Omental fat pad (tissue), 4 donors: Measurements from ENCODE around the gene ALDH7A1. TPM values are rescaled to one million over a fixed set of nuclear protein-coding genes. Genes with fewer than 3 reads are reported as not detected.
A peak's percentile ranks its signal among the peaks of the same experiment; 100 is the strongest.

Experiments
- ATAC-seq: fragments of 150-250 bp; one replicate; pipeline ENCODE4 v1.9.1; 2016; ENCODE audit warnings: mild to moderate bottlenecking, moderate library complexity; ENCODE audit not compliant: low FRiP score
- DNase-seq: peaks from one replicate; pipeline ENCODE4 v3.0.0-alpha.2; 2019; ENCODE audit warnings: low spot score
- total RNA-seq, 4 donors: library from RNA; depleted of rRNA; stranded (reverse); fragments of >200 nt; gene quantifications; one replicate each; pipeline ENCODE4 v1.1.0, GENCODE V29; 2016
- TF ChIP-seq, protein P1 (sequence below), 3 donors: fragments of 450-650 bp; IDR thresholded peaks; one replicate each; pipeline ENCODE4 v1.5.1; 2016 to 2017; ENCODE audit warnings: antibody characterized with exemption in 3 of 3, mild to moderate bottlenecking in 3 of 3, moderate library complexity in 2 of 3

Gene ALDH7A1
- total RNA-seq, 4 donors from 2014 or later, result 14.8 to 32.6 (median 17.9) TPM

DNA sequence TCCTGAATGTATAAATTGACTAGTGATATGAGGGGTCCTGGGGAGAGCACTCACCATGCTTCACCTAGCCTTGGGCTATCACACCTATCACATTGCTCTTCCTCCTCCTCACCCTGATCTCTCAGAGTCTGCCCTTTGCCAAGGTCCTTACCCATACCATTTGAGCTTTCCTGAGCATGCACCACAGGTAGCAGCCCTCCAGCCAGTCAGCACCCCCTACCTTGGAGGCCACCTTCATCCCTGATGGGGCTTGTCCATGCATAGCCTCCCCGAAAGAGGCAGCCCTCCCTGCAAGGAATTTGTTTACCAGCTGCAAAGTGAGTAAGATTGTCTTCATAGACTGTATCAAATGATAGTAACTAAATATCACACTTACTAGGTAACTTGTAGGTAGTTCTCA lies 83.1 kb downstream of the ALDH7A1 start:
- no peak for ATAC-seq
- TF ChIP-seq, protein P1, sequence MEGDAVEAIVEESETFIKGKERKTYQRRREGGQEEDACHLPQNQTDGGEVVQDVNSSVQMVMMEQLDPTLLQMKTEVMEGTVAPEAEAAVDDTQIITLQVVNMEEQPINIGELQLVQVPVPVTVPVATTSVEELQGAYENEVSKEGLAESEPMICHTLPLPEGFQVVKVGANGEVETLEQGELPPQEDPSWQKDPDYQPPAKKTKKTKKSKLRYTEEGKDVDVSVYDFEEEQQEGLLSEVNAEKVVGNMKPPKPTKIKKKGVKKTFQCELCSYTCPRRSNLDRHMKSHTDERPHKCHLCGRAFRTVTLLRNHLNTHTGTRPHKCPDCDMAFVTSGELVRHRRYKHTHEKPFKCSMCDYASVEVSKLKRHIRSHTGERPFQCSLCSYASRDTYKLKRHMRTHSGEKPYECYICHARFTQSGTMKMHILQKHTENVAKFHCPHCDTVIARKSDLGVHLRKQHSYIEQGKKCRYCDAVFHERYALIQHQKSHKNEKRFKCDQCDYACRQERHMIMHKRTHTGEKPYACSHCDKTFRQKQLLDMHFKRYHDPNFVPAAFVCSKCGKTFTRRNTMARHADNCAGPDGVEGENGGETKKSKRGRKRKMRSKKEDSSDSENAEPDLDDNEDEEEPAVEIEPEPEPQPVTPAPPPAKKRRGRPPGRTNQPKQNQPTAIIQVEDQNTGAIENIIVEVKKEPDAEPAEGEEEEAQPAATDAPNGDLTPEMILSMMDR (IDR thresholded peaks at IDR 0.05), result no peak
- DNase-seq, result no peak

DNA sequence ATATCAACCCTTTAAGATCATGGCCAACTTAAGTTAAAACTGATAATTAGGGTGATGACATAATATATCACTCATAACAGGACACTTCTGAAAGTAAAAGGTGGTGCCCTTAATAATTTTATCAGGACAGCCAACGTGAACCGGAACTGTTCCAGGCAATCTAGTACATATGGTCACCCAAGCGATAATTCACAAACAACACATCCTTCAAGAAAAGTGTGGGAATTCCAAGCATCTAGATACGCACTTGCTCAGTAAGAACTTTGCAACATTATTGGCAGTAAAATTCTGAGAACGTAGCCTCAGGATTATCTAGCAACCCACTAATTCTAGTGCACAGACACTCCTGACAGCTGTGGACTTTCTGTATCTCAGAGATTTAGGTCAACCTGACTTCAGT lies 85.7 kb downstream of the ALDH7A1 start:
- TF ChIP-seq, protein P1 (IDR thresholded peaks at IDR 0.05), result no peak
- DNase-seq (no peak), ATAC-seq (no peak)

DNA sequence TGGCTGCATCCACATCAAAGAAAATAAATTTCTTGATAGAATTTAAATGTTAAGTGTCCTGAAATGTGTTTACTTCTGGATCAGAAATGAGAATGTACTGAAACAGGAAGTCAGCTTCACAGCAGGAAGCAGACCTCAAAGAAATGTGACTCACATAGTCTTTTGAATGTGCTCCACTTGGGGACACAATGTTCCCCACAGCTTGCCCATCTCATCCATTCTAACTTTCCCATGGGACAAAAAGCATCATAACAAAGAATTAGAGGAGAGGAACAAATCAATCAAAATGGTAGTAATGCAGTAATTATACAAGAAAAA lies 86.1 kb downstream of the ALDH7A1 start:
- ATAC-seq, result no peak
- TF ChIP-seq, protein P1 (IDR thresholded peaks at IDR 0.05), result no peak
- DNase-seq, result no peak

DNA sequence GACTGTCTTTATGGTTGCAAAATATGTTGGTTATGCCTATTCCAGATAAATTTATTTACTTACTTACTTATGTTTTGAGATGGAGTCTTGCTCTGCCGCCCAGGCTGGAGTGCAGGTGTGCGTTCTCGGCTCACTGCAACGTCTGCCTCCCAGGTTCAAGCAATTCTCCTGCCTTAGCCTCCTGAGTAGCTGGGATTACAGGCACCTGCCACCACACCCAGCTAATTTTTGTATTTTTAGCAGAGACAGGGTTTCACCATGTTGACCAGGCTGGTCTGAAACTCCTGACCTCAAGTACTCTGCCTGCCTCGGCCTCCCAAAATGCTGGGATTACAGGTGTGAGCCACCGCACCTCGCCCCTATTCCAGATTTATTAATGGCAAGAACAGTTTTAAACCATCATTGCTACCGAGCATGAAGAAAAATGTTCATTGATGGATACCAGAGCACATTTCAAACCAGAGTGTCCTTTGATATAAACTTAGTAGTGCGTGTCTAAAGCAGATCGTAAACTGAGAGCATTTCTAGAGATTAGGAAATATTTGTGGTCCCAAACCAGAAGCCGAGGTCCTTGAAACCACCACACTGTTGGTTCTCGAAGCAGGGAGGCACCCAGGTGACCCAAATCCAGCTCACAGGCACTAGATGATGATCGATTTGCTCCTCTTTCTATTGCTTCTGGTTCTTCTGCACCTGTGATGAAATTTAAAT lies 86.6 kb downstream of the ALDH7A1 start:
- TF ChIP-seq, protein P1 (IDR thresholded peaks at IDR 0.05), result no peak

DNA sequence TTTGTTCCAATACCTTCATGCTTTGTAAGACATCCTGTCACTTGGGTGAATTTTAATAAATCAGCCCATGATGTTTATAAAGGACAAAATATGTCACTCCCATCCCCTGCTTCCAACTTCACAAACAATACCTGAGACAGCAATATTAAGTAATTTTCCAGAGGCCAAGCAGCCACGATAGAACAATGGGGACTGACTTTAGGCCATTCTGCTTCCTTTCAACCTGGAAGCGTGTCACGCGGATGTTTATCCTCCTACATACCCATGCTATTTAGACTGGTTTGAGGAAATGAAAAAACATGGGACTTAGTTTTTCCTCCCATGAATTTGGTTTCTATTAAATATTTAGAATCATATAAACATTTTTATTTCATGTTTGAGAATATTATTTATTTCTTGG lies 88.9 kb downstream of the ALDH7A1 start:
- no peak for ATAC-seq
- DNase-seq, result no peak
- TF ChIP-seq, protein P1 (IDR thresholded peaks at IDR 0.05), result no peak

More for the DNA sequence above, 86.6 kb downstream of the ALDH7A1 start:
- no peak for ATAC-seq
- no peak for DNase-seq

DNA sequence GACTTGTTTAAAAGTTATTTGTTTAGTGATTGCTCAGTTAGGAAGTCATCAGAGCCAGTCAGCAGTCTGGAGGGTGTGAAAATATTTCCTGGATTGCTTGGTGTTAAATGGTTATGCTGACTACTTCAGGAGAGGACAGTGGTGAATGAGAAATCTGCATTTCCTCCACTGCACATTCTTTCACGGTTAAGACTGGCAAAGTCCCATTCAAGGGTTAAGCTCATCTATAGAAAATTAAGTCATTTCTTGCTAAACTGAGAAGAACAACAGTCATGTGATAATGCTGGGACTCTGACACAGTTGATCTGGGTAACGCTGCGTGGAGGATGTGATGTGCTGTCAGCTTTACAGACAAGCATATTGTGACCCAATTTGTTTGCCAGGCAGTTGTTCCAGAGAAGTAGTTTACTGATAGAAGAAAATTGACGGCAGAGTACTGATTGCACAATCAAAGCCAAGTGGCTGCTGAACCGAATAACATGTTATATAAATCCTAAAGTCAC lies 91.4 kb downstream of the ALDH7A1 start:
- ATAC-seq (peak; percentile 77), DNase-seq (no peak)
- TF ChIP-seq, protein P1 (IDR thresholded peaks at IDR 0.05), result no peak

DNA sequence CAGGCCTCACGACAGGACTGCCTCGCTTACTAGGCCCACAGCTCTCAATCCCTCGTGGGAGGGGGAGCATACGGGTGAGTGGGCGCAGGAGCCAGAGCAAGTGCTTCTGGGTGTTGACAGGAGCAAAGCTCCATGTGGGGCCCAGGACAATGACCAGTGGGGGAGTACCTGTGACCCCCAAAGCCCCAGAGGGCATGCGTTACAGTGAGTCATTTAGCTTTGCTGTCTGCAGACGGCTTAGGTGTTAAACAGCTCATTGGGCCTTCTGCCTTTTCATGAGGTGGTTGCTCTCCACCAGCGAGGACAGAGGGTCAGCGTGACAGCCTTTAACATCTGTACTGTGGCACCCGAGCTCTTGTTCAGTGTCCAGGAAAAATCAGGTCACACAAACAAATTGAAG lies 93.6 kb downstream of the ALDH7A1 start:
- TF ChIP-seq, protein P1 (IDR thresholded peaks at IDR 0.05), result no peak
- ATAC-seq (no peak), DNase-seq (no peak)
